Measurements from ENCODE around the gene ITGB5.

ITGB5 gene
- total RNA-seq = 0.10 to 2.5 (median 1.3) reads per million in 4 experiments

- DNase-seq = no peak
These were observed at the start of gene ITGB5 for GRCh38 chr3:124887177-124887931. TSS of gene ITGB5 (minus strand) at chr3:124887365. CDS start at chr3:124887000, 365 bp downstream.

GRCh38 chr3:124935794-124936542 is 48.8 kb upstream of the ITGB5 start:
- DNase-seq = no peak

- DNase-seq = no peak
These were observed 48.1 kb upstream of the ITGB5 start for GRCh38 chr3:124935264-124935663.

GRCh38 chr3:124934577-124934976 is 47.4 kb upstream of the ITGB5 start, which contains the start of gene MUC13:
TSS of gene MUC13 (minus strand) at chr3:124934751. CDS start at chr3:124934712, 39 bp downstream.
- DNase-seq = no peak

GRCh38 chr3:124928333-124929202 is 41.4 kb upstream of the ITGB5 start:
- DNase-seq = peak; percentile 29

- no peak for DNase-seq
These were observed 40.4 kb upstream of the ITGB5 start for GRCh38 chr3:124927574-124928045.

GRCh38 chr3:124926426-124927101 is 39.4 kb upstream of the ITGB5 start:
- DNase-seq = no peak

GRCh38 chr3:124924741-124925140 is 37.6 kb upstream of the ITGB5 start:
- DNase-seq = no peak

- DNase-seq = no peak
These were observed 36.7 kb upstream of the ITGB5 start for GRCh38 chr3:124923833-124924232.

GRCh38 chr3:124920718-124921117 is 33.6 kb upstream of the ITGB5 start:
- no peak for DNase-seq

- DNase-seq = no peak
These were observed 32.6 kb upstream of the ITGB5 start for GRCh38 chr3:124919756-124920155.

- DNase-seq = no peak
These were observed 31.4 kb upstream of the ITGB5 start for GRCh38 chr3:124918524-124918923.

- DNase-seq = no peak
These were observed 29.8 kb upstream of the ITGB5 start for GRCh38 chr3:124916837-124917409.

GRCh38 chr3:124915254-124915653 is 28.1 kb upstream of the ITGB5 start:
- no peak for DNase-seq

- DNase-seq = no peak
These were observed 20.8 kb upstream of the ITGB5 start for GRCh38 chr3:124907957-124908356.

GRCh38 chr3:124904835-124905492 is 17.8 kb upstream of the ITGB5 start:
- DNase-seq = no peak

- no peak for DNase-seq
These were observed 17.0 kb upstream of the ITGB5 start for GRCh38 chr3:124903896-124904834.

GRCh38 chr3:124896824-124897526 is 9.8 kb upstream of the ITGB5 start:
- no peak for DNase-seq

GRCh38 chr3:124895756-124896155 is 8.6 kb upstream of the ITGB5 start:
- no peak for DNase-seq

Data from effector CD8-positive, alpha-beta T cell (primary cell).